BLaER1 (cell line): Measurements from ENCODE around the gene BLM.

Experiments
- H3K27ac ChIP-seq: shearing (Covaris generic); formaldehyde crosslinking; 2 replicates; pipeline ENCODE4 v1.8.1; 2022
- H3K27me3 ChIP-seq: shearing (Covaris generic); formaldehyde crosslinking; 2 replicates; pipeline ENCODE4 v1.8.1; 2022
- H3K36me3 ChIP-seq: shearing (Covaris generic); formaldehyde crosslinking; 2 replicates; pipeline ENCODE4 v1.8.1; 2022
- H3K4me1 ChIP-seq: shearing (Covaris generic); formaldehyde crosslinking; 2 replicates; pipeline ENCODE4 v1.8.1; 2022
- H3K4me2 ChIP-seq: shearing (Covaris generic); formaldehyde crosslinking; 2 replicates; pipeline ENCODE4 v1.8.1; 2022
- H3K4me3 ChIP-seq: shearing (Covaris generic); formaldehyde crosslinking; 2 replicates; pipeline ENCODE4 v1.8.1; 2022
- H3K9ac ChIP-seq: shearing (Covaris generic); formaldehyde crosslinking; 2 replicates; pipeline ENCODE4 v1.8.1; 2022
- H3K9me3 ChIP-seq: shearing (Covaris generic); formaldehyde crosslinking; 2 replicates; pipeline ENCODE4 v1.8.1; 2022
- H4K20me1 ChIP-seq: shearing (Covaris generic); formaldehyde crosslinking; 2 replicates; pipeline ENCODE4 v1.8.1; 2022
- Cebpa-rat ChIP-seq: shearing (Covaris generic); IDR thresholded peaks from 2 replicates; pipeline ENCODE4 v1.8.1; 2022

Gene BLM

GRCh38 chr15:90862964-90863778, 146.0 kb downstream of the BLM start:
- no peaks in the 10 kb centered on the region for H4K20me1 ChIP-seq
- no peaks in the 10 kb centered on the region for H3K27me3 ChIP-seq
- TF ChIP-seq Cebpa-rat: no peak
- no peak overlapping the region for H3K27ac ChIP-seq
- no peaks in the 10 kb centered on the region for H3K4me1 ChIP-seq
- H3K9ac ChIP-seq: no peak overlapping the region
- no peak overlapping the region for H3K4me3 ChIP-seq
- H3K4me2 ChIP-seq: no peak overlapping the region
- no peaks in the 10 kb centered on the region for H3K36me3 ChIP-seq
- H3K9me3 ChIP-seq: no peaks in the 10 kb centered on the region

GRCh38 chr15:90863987-90864386, 146.8 kb downstream of the BLM start:
- Histone ChIP-seq H3K4me1 (peaks cover 3% of the 10 kb centered on the region), H3K27ac (no peak overlapping the region), H3K9me3 (no peaks in the 10 kb centered on the region), H3K4me2 (no peak overlapping the region), H3K36me3 (no peaks in the 10 kb centered on the region), H3K27me3 (no peaks in the 10 kb centered on the region), H4K20me1 (no peaks in the 10 kb centered on the region), H3K4me3 (no peak overlapping the region), H3K9ac (no peak overlapping the region)
- TF ChIP-seq Cebpa-rat: no peak

- H3K27me3 ChIP-seq: no peaks in the 10 kb centered on the region
- no peaks in the 10 kb centered on the region for H3K9me3 ChIP-seq
- H3K4me2 ChIP-seq: no peak overlapping the region
- peaks cover 8% of the 10 kb centered on the region for H3K4me1 ChIP-seq
- no peak overlapping the region for H3K4me3 ChIP-seq
- H4K20me1 ChIP-seq: no peaks in the 10 kb centered on the region
- no peak overlapping the region for H3K9ac ChIP-seq
- H3K36me3 ChIP-seq: no peaks in the 10 kb centered on the region
- H3K27ac ChIP-seq: no peak overlapping the region
- no peak for TF ChIP-seq Cebpa-rat
Measured at GRCh38 chr15:90864507-90864906, 147.4 kb downstream of the BLM start.

GRCh38 chr15:90865702-90866101, 148.6 kb downstream of the BLM start:
- Histone ChIP-seq H3K4me1 (peaks cover 20% of the 10 kb centered on the region), H3K4me2 (no peak overlapping the region), H3K36me3 (no peaks in the 10 kb centered on the region), H3K4me3 (no peak overlapping the region), H4K20me1 (no peaks in the 10 kb centered on the region), H3K27me3 (no peaks in the 10 kb centered on the region), H3K9me3 (no peaks in the 10 kb centered on the region), H3K9ac (no peak overlapping the region), H3K27ac (no peak overlapping the region)
- no peak for TF ChIP-seq Cebpa-rat
